H1 (cell line): Measurements from ENCODE around the gene WSCD1. TPM values are rescaled to one million over a fixed set of nuclear protein-coding genes. Genes with fewer than 3 reads are reported as not detected.

Experiments
- BCL11A ChIP-seq, 2 experiments: IDR thresholded peaks; one replicate each; pipeline ENCODE4 v1.6.1; 2011; ENCODE audit warnings: low read depth in 2 of 2, low read length in 2 of 2, mild to moderate bottlenecking in 2 of 2
- HDAC2 ChIP-seq, 2 experiments: fragments of 300-600 bp in 1 of 2; sonication (generic) in 1 of 2; IDR thresholded peaks; 2 replicates each; pipeline ENCODE4 v1.6.1; 2011 to 2012; ENCODE audit warnings: low read depth in 2 of 2, low read length in 2 of 2, mild to moderate bottlenecking in 2 of 2, moderate library complexity in 2 of 2, borderline replicate concordance in 1 of 2, inconsistent platforms in 1 of 2
- KDM1A ChIP-seq: fragments of 200-600, 300-600 bp; sonication (generic); IDR thresholded peaks from 2 replicates; pipeline ENCODE4 v1.7.1; 2016; ENCODE audit warnings: mild to moderate bottlenecking, low read length, borderline replicate concordance
- NRF1 ChIP-seq: IDR thresholded peaks from 2 replicates; pipeline ENCODE4 v1.6.1; 2011; ENCODE audit warnings: mild to moderate bottlenecking, low read depth, low read length, improper control_type of control experiment
- RBBP5 ChIP-seq: IDR thresholded peaks from 2 replicates; pipeline ENCODE4 v1.7.1; 2012; ENCODE audit warnings: low read depth, mild to moderate bottlenecking, inconsistent platforms, low read length, moderate library complexity, borderline replicate concordance
- SIX5 ChIP-seq: IDR thresholded peaks from 2 replicates; pipeline ENCODE4 v1.6.1; 2011; ENCODE audit warnings: mild to moderate bottlenecking, low read depth, low read length
- SUZ12 ChIP-seq: fragments of 200-600 bp; sonication (generic); IDR thresholded peaks from 2 replicates; pipeline ENCODE4 v1.6.1; 2012; ENCODE audit warnings: mild to moderate bottlenecking, inconsistent platforms, low read length, moderate library complexity, mixed read lengths
- polyA plus RNA-seq, 7 experiments: library from polyadenylated mRNA; depleted of rRNA in 3 of 7; stranded (reverse) in 5 of 7; unstranded in 2 of 7; fragments of >200 nt in 5 of 7; fragments of 200-250 nt in 2 of 7; gene quantifications; 1 replicate in 5 of 7; 2 replicates in 1 of 7; 4 replicates in 1 of 7; pipeline versions ENCODE4 v1.2.1 to v1.2.3, GENCODE V29; 2011 to 2013; ENCODE audit warnings: missing spikeins in 2 of 7, mixed read lengths in 2 of 7
- total RNA-seq: library from RNA; stranded (reverse); fragmentation: NEBNext Ultra II Directional; extraction: Animal tissue kit (Norgen Biotek cat#: 25700); gene quantifications from 2 replicates; pipeline ENCODE4 v1.2.1, GENCODE V29; 2021

Gene WSCD1
- total and polyA plus RNA-seq, 2 of the 8 experiments (the other 6 are each of a cell fraction or from before 2014, with no cell fraction given): 21.9 to 39.0 TPM

DNA sequence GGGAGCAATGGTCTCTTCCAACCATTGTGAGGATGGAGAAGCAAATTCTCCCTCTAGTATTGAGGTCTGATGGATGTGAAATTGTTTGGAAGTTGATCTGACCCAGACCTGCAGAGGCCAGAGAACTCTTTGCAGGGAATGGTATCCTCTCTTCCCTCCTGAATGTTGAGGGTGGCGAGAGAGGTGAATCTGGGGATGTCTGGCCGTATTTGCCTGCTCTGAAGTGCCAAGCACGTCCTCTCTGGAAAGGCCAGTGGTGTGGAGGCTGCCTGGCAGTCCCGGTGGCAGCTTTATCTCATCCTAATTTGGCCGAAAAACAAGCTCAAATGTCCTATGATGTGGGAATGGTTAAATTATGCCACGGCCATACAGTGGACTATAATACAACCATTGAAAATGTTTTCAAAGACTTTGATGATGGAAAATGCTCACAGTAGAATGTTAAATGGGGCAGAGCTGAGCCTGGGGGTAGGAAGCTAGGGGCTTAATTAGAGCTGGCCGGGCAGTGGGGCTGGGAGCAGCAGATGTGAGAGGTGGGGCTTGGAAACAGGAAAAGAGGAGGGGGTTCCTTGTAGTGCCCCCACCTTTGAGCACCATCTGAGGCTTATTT lies 30.8 kb downstream of the WSCD1 start (continued):
- TF ChIP-seq KDM1A: no peak
- TF ChIP-seq HDAC2 (IDR thresholded peaks at IDR 0.05; ENCODE audit: borderline replicate concordance in 1 of 2, low read depth in 2 of 2, low read length in 2 of 2): no peak
- TF ChIP-seq SIX5: no peak
- TF ChIP-seq BCL11A (IDR thresholded peaks at IDR 0.05; ENCODE audit: low read depth in 2 of 2, low read length in 2 of 2): no peak
- no peak for TF ChIP-seq SUZ12
- TF ChIP-seq RBBP5: no peak
- TF ChIP-seq NRF1: no peak
